Measurements from ENCODE around the gene PDE3A.

PDE3A gene

GRCh38 chr12:20631711-20632110 is 263.4 kb downstream of the PDE3A start:
- Mint-ChIP-seq H3K4me3 (no peak overlapping the region), H3K27me3 (no peaks in the 10 kb centered on the region)
- DNase-seq = no peak

GRCh38 chr12:20641106-20641505 is 272.8 kb downstream of the PDE3A start:
- H3K9me3 Mint-ChIP-seq = no peaks in the 10 kb centered on the region
- no peaks in the 10 kb centered on the region for H3K27me3 Mint-ChIP-seq
- H3K27ac Mint-ChIP-seq = no peak overlapping the region
- DNase-seq (no peak), ATAC-seq (no peak)
- no peak overlapping the region for H3K4me3 Mint-ChIP-seq
- no peaks in the 10 kb centered on the region for H3K4me1 Mint-ChIP-seq

More at GRCh38 chr12:20631711-20632110, 263.4 kb downstream of the PDE3A start:
- no peak for ATAC-seq
- no peaks in the 10 kb centered on the region for H3K9me3 Mint-ChIP-seq
- no peak overlapping the region for H3K27ac Mint-ChIP-seq
- H3K4me1 Mint-ChIP-seq = no peaks in the 10 kb centered on the region

GRCh38 chr12:20643822-20644221 is 275.5 kb downstream of the PDE3A start:
- DNase-seq (no peak), ATAC-seq (no peak)

DNA sequence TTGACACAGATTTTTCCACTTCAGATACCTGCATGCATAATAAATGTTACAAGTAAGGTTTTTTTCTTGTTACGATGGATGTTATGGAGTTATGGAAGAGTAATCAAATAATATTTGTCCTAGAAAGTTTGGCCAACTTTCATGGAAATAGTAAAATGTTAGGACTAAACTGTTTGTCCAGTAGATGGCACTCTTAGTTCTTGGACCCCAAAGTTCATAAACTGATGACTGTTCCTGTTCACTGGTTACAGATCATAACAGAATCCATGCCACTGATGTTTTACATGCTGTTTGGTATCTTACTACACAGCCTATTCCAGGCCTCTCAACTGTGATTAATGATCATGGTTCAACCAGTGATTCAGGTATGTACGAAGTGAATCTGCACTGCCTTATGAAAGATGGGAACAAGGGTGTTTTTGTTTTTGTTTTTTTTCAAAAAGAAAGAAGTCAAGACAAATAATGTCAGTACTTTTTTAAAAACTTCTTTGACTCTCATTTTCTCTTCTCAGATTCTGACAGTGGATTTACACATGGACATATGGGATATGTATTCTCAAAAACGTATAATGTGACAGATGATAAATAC is 278.0 kb downstream of the PDE3A start:
- Mint-ChIP-seq H3K4me3 (no peak overlapping the region), H3K27ac (no peak overlapping the region), H3K9me3 (no peaks in the 10 kb centered on the region), H3K4me1 (no peaks in the 10 kb centered on the region), H3K27me3 (no peaks in the 10 kb centered on the region)
- ATAC-seq (no peak), DNase-seq (no peak)

More at GRCh38 chr12:20643822-20644221, 275.5 kb downstream of the PDE3A start:
- no peaks in the 10 kb centered on the region for H3K27me3 Mint-ChIP-seq
- no peaks in the 10 kb centered on the region for H3K9me3 Mint-ChIP-seq
- no peaks in the 10 kb centered on the region for H3K4me1 Mint-ChIP-seq
- H3K27ac Mint-ChIP-seq = no peak overlapping the region
- no peak overlapping the region for H3K4me3 Mint-ChIP-seq

- no peaks in the 10 kb centered on the region for H3K9me3 Mint-ChIP-seq
- ATAC-seq (no peak), DNase-seq (no peak)
- no peak overlapping the region for H3K27ac Mint-ChIP-seq
- no peak overlapping the region for H3K4me3 Mint-ChIP-seq
- H3K4me1 Mint-ChIP-seq = no peaks in the 10 kb centered on the region
- H3K27me3 Mint-ChIP-seq = no peaks in the 10 kb centered on the region
Observed at GRCh38 chr12:20653871-20654270, 285.5 kb downstream of the PDE3A start.

DNA sequence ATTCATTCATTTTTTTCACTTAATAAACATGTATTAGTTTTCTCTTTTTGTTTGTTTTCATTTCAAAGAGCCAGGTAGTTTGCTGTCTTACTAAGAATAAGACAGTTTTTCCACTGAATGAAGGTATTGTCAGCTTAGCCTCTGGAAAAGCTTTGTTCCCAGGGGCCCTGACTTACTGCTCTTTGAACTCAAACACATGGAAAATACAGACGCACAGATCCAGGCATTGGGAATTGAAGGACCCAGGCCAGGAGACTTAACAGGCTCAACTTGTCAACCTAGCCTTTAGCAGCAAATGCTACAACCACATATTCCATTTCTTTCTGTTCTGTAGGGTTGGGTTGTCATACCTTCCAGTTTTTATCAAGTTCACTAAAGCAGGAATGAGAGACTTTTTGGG is 288.3 kb downstream of the PDE3A start:
- ATAC-seq = no peak
- H3K27ac Mint-ChIP-seq = no peak overlapping the region
- no peaks in the 10 kb centered on the region for H3K27me3 Mint-ChIP-seq
- H3K4me1 Mint-ChIP-seq = no peaks in the 10 kb centered on the region
- DNase-seq = no peak
- peaks cover 11 to 24% of the 10 kb centered on the region in 2 donors for H3K9me3 Mint-ChIP-seq
- no peak overlapping the region for H3K4me3 Mint-ChIP-seq

DNA sequence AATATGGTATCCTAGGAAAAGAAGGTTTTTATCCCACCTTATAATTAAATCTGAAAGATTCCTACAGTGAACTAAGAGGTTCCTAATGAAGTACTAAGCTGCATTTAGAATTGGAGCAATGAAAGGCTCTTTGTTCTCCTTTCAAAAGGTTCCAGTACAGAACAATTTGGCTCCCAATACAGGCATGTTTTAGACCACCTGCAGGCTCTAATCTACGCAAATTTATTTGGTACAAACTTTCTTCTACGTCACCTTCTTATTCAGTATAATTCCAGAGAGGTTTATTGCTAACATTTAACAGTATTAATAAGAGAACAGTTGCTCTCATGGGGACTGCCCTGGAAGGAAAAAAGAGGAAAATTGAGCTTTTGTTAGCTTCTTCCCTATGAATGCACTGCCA is 289.2 kb downstream of the PDE3A start:
- Mint-ChIP-seq H3K4me1 (no peaks in the 10 kb centered on the region), H3K4me3 (no peak overlapping the region), H3K9me3 (peaks cover 11 to 27% of the 10 kb centered on the region in 2 donors), H3K27ac (no peak overlapping the region), H3K27me3 (no peaks in the 10 kb centered on the region)
- no peak for DNase-seq
- no peak for ATAC-seq

GRCh38 chr12:20681334-20681733 is 313.0 kb downstream of the PDE3A start:
- DNase-seq = no peak
- ATAC-seq = no peak
- no peak overlapping the region for H3K27ac Mint-ChIP-seq
- no peaks in the 10 kb centered on the region for H3K27me3 Mint-ChIP-seq
- H3K4me1 Mint-ChIP-seq = no peaks in the 10 kb centered on the region
- peaks cover 0 to 16% of the 10 kb centered on the region in 2 donors for H3K9me3 Mint-ChIP-seq
- no peak overlapping the region for H3K4me3 Mint-ChIP-seq

DNA sequence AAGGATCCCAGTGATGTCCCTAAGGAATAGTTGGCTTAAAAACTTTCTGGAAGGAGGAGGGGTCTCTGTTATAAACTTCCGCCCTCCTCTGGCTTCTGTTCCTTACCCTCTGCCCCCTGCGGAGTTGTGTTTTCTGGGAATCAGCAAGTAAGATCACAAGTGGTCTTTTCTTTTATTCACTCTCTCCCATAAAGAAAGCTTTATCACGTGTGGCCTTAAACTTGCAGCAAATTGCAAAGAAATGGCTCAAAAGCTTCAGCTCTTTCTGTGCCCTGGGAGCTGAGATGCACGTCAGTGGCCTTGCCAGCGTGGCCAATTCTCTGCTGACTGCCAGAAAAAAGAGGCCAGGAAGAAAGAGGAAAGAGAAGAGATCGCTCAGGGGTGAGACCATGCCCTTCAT is 326.9 kb downstream of the PDE3A start, which contains the start of gene SLCO1C1:
SLCO1C1 (plus strand) TSS at position 101 of the 400 bp plus-strand sequence. CDS start 4,245 bp downstream, outside the sequence.
- ATAC-seq (no peak), DNase-seq (no peak)
- H3K27me3 Mint-ChIP-seq = no peaks in the 10 kb centered on the region
- peaks cover 0 to 4% of the 10 kb centered on the region in 2 donors for H3K9me3 Mint-ChIP-seq
- no peaks in the 10 kb centered on the region for H3K4me1 Mint-ChIP-seq
- H3K27ac Mint-ChIP-seq = no peak within 1 kb of the TSS
- no peak within 1 kb of the TSS for H3K4me3 Mint-ChIP-seq

DNA sequence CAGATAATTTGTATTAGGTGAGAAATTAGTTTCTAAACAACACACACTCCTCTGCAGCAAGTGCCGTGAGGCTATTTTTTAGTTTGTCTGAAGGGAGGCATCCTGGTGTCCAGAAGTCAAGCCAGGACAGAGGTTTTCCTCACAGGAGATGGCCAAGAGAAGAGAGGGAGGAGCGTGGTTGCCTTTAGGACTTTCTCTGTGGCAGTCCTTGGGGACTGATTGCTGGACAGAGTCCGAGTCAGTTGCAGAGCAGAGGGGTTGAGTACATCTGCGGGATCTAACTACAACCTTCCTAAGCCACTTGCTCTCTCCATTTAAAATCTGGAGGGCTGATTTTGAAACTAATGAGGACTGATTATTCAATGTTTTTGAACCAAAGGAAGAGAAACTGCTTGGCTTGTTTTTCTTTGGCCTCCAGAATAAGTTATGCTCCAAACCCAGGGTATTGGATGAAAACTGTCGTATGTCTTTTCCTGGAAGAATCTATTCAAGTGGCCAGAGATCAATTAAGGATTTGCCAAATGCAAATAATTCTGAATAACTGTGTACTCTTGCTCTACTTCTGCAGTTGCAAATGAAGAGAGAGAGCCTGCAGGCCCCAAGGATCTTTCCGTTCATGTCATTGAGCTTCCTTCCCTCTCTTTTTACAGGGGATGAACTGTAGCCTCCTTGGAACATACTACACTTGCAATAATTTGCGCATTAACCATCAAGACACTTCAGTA is 328.0 kb downstream of the PDE3A start:
- H3K27me3 Mint-ChIP-seq = no peaks in the 10 kb centered on the region
- H3K9me3 Mint-ChIP-seq = no peaks in the 10 kb centered on the region
- DNase-seq = no peak
- no peak overlapping the region for H3K4me3 Mint-ChIP-seq
- ATAC-seq = no peak
- H3K27ac Mint-ChIP-seq = no peak overlapping the region
- H3K4me1 Mint-ChIP-seq = no peaks in the 10 kb centered on the region

DNA sequence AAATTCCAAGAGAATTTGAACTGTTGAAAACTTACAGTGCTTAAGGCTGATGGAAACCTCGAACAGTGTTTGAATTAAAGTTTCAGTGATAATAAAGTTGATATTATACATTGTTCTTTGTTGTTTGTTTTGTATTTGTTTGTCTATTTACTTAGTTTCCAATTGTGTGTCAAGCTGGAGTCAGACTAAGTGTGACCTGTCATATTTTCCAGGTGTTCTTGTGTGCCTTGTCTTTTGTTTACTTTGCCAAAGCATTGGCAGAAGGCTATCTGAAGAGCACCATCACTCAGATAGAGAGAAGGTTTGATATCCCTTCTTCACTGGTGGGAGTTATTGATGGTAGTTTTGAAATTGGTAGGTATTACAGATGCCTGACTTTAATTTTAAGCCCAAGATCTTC is 332.8 kb downstream of the PDE3A start:
- DNase-seq (no peak), ATAC-seq (no peak)
- no peaks in the 10 kb centered on the region for H3K27me3 Mint-ChIP-seq
- H3K9me3 Mint-ChIP-seq = no peaks in the 10 kb centered on the region
- H3K27ac Mint-ChIP-seq = no peak overlapping the region
- no peaks in the 10 kb centered on the region for H3K4me1 Mint-ChIP-seq
- H3K4me3 Mint-ChIP-seq = no peak overlapping the region

GRCh38 chr12:20704860-20705259 is 336.5 kb downstream of the PDE3A start:
- H3K27ac Mint-ChIP-seq = no peak overlapping the region
- H3K4me3 Mint-ChIP-seq = no peak overlapping the region
- ATAC-seq = no peak
- no peaks in the 10 kb centered on the region for H3K27me3 Mint-ChIP-seq
- no peaks in the 10 kb centered on the region for H3K4me1 Mint-ChIP-seq
- no peak for DNase-seq
- peaks cover 0 to 7% of the 10 kb centered on the region in 2 donors for H3K9me3 Mint-ChIP-seq

DNA sequence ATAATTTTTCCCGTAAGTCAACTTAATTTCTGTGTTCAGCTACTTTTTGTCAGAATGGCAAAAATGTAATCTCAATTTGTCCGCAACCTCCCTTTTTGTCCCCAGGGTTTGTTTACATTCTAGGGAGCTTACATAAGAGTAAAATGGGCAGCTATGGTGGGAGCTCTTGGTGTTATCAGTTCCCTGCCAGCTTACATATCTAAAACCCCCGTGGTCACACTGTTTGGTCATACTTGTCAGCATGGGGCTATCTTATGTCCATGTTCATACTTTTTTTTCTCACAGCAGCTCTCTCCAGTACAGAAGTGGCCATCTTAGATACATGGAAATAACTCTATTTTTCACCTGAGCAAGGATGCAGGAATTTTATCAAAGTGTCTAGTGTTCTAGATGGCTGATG is 343.5 kb downstream of the PDE3A start:
- no peak overlapping the region for H3K4me3 Mint-ChIP-seq
- no peak for DNase-seq
- H3K9me3 Mint-ChIP-seq = peaks cover 0 to 7% of the 10 kb centered on the region in 2 donors
- no peak overlapping the region for H3K27ac Mint-ChIP-seq
- no peak for ATAC-seq
- no peaks in the 10 kb centered on the region for H3K4me1 Mint-ChIP-seq
- H3K27me3 Mint-ChIP-seq = no peaks in the 10 kb centered on the region

DNA sequence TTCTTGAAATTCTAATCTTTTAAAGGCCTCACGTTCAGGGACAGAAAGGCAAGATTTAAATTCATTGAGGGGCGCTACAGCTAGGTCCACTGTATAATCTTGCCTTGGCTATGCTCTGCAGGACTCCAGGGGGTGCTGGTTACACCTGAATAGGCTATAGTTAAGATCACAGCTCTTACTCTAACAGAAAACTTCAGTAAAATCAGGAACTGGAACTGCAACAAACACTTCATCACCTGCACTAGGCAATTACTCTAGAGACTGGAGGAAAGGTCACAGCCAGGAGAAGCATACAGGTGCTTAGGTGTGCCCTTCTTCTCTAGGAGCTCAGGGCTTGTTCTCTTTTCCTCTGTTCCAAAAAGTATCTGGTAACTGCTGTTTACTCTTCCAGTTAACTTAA is 347.7 kb downstream of the PDE3A start:
- DNase-seq (no peak), ATAC-seq (no peak)
- H3K9me3 Mint-ChIP-seq = no peaks in the 10 kb centered on the region
- no peak overlapping the region for H3K4me3 Mint-ChIP-seq
- H3K4me1 Mint-ChIP-seq = no peaks in the 10 kb centered on the region
- no peak overlapping the region for H3K27ac Mint-ChIP-seq
- H3K27me3 Mint-ChIP-seq = no peaks in the 10 kb centered on the region

DNA sequence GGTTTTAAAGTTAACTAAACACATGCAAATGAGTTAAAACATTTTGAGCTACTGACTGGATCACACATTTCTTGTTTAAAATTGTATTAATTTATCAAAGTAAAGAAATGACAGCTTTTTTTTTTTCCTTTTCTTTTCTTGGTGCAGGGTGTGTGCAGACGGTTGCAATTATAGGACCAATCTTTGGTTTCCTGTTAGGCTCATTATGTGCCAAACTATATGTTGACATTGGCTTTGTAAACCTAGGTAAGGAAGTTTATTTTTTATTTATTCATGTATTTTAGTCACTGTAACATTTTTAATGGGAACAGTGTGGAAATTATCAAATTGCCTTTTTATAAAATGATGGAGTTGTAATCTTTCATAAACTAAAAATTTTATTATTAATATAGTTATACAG is 348.6 kb downstream of the PDE3A start:
- ATAC-seq (no peak), DNase-seq (no peak)
- no peak overlapping the region for H3K27ac Mint-ChIP-seq
- no peaks in the 10 kb centered on the region for H3K27me3 Mint-ChIP-seq
- H3K4me1 Mint-ChIP-seq = no peaks in the 10 kb centered on the region
- H3K9me3 Mint-ChIP-seq = no peaks in the 10 kb centered on the region
- no peak overlapping the region for H3K4me3 Mint-ChIP-seq

GRCh38 chr12:20718294-20718693 is 350.0 kb downstream of the PDE3A start:
- ATAC-seq (no peak), DNase-seq (no peak)
- H3K4me3 Mint-ChIP-seq = no peak overlapping the region
- H3K27ac Mint-ChIP-seq = no peak overlapping the region
- no peaks in the 10 kb centered on the region for H3K9me3 Mint-ChIP-seq
- H3K27me3 Mint-ChIP-seq = no peaks in the 10 kb centered on the region
- H3K4me1 Mint-ChIP-seq = no peaks in the 10 kb centered on the region

DNA sequence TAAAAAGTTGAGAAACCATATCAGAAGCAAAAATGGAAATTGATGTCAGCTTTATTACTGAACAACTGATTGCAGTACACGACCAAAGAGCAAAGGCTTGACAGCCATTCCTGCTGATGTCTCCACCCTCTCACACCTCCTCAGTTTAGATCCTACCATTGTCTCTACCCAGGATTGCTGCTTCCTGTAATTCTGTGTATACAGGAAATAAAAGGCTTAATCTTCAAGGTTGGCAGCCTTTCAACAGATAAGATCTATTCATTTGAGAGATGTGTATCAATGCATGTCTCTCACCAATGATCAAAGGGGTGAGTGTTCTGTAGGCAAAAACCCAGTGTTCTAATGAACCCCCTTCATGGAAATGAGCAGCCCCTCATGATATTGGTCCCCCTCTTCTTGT is 353.8 kb downstream of the PDE3A start:
- ATAC-seq (no peak), DNase-seq (no peak)
- Mint-ChIP-seq H3K27ac (no peak overlapping the region), H3K9me3 (no peaks in the 10 kb centered on the region), H3K4me3 (no peak overlapping the region), H3K27me3 (no peaks in the 10 kb centered on the region), H3K4me1 (no peaks in the 10 kb centered on the region)

Data from stimulated activated naive CD8-positive, alpha-beta T cell treated with anti-CD3 and anti-CD28 coated beads, Interleukin-15, amount 100 ng/mL, for 72 hours (primary cell).